SJCRH30 (cell line): ENCODE results near the gene ZNRD2. TPM values are rescaled to one million over a fixed set of nuclear protein-coding genes. Genes with fewer than 3 reads are reported as not detected.
A peak's percentile ranks its signal among the peaks of the same experiment; 100 is the strongest.

Experiments used
- DNase-seq, 2 experiments: peaks; one replicate each; pipeline ENCODE4 v3.0.0-alpha.2; 2015 to 2020
- H3K27ac ChIP-seq: fragments of 250-450 bp; sonication (Bioruptor Pico); 2 replicates; pipeline ENCODE4 v1.5.1; 2020; ENCODE audit warnings: mild to moderate bottlenecking, moderate library complexity
- H3K27me3 ChIP-seq: fragments of 250-450 bp; sonication (Bioruptor Pico); 2 replicates; pipeline ENCODE4 v1.5.1; 2020; ENCODE audit warnings: mild to moderate bottlenecking, moderate library complexity
- H3K36me3 ChIP-seq: fragments of 250-450 bp; sonication (Bioruptor Pico); 2 replicates; pipeline ENCODE4 v1.5.1; 2020; ENCODE audit warnings: mild to moderate bottlenecking, moderate library complexity
- H3K4me1 ChIP-seq: fragments of 250-450 bp; sonication (Bioruptor Pico); 2 replicates; pipeline ENCODE4 v1.5.1; 2020; ENCODE audit warnings: mild to moderate bottlenecking, moderate library complexity
- H3K4me3 ChIP-seq: fragments of 250-450 bp; sonication (Bioruptor Pico); 2 replicates; pipeline ENCODE4 v1.5.1; 2020; ENCODE audit warnings: mild to moderate bottlenecking, moderate library complexity
- H3K9me3 ChIP-seq: fragments of 250-450 bp; sonication (Bioruptor Pico); replicated peaks from 2 replicates; pipeline ENCODE4 v1.5.1; 2020; ENCODE audit warnings: mild to moderate bottlenecking, moderate library complexity
- total RNA-seq: library from RNA; depleted of rRNA; stranded (reverse); fragments of >200 nt; shearing (Covaris generic); gene quantifications from 2 replicates; pipeline ENCODE4 v1.2.3, GENCODE V29; 2014

Gene ZNRD2
- total RNA-seq, 1 experiment from 2014 or later = 32.6 TPM

DNA sequence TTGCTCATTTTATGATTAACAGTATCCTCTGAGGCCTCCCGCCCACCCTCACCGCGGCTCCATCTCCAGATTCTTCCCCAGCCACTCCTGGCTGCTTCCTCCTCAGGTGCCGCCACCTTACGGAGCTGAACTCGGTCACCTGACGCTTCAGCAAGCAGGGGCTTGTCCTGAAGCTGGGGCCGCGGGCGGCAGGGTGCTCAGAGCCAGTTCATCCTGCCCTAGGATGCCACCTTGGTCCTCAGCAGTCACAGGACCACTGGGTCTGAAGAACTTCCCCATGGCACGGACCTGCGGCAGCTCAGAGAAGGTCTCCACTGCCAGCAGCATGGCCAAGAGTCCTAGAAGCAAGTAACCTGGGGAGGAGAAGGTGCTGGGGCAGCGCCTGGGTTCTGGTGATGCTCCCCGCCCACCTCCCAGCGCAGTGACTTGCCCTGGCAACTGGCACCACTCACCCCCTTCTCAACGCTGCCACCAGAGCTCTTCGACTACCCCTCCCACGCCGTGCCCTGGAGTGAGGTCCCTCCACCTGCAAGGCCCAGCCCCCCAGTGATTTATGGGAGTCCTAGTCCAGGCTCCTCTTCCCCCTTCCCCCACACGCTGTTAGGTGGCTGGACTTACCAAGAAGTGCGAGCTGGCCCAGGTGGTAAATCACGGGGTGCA is 22.7 kb downstream of the ZNRD2 start:
- Histone ChIP-seq H3K27ac (no peak overlapping the region), H3K36me3 (no peaks in the 10 kb centered on the region), H3K4me1 (no peaks in the 10 kb centered on the region; the same call in 1 of the 2 replicates), H3K4me3 (no peak overlapping the region), H3K9me3 (no peaks in the 10 kb centered on the region), H3K27me3 (no peaks in the 10 kb centered on the region)
- no peak for DNase-seq

GRCh38 chr11:65593518-65594414 is 23.5 kb downstream of the ZNRD2 start:
- no peaks in the 10 kb centered on the region for H3K4me1 ChIP-seq
- no peaks in the 10 kb centered on the region for H3K27me3 ChIP-seq
- no peak overlapping the region for H3K27ac ChIP-seq
- no peaks in the 10 kb centered on the region for H3K9me3 ChIP-seq
- no peak overlapping the region for H3K4me3 ChIP-seq
- peak; percentile 61 to 66 for DNase-seq
- no peaks in the 10 kb centered on the region for H3K36me3 ChIP-seq

GRCh38 chr11:65595131-65595530 is 24.9 kb downstream of the ZNRD2 start:
- H3K27me3 ChIP-seq = no peaks in the 10 kb centered on the region
- no peaks in the 10 kb centered on the region for H3K36me3 ChIP-seq
- no peak for DNase-seq
- H3K4me1 ChIP-seq = no peaks in the 10 kb centered on the region
- no peaks in the 10 kb centered on the region for H3K9me3 ChIP-seq
- no peak overlapping the region for H3K27ac ChIP-seq
- no peak overlapping the region for H3K4me3 ChIP-seq

- no peak within 1 kb of the TSS for H3K4me3 ChIP-seq
- H3K4me1 ChIP-seq = no peaks in the 10 kb centered on the region
- no peaks in the 10 kb centered on the region for H3K9me3 ChIP-seq
- H3K27me3 ChIP-seq = no peaks in the 10 kb centered on the region
- H3K36me3 ChIP-seq = no peaks in the 10 kb centered on the region
- H3K27ac ChIP-seq = no peak within 1 kb of the TSS
- no peak for DNase-seq
Observed at GRCh38 chr11:65595543-65596281, 25.4 kb downstream of the ZNRD2 start, which contains the start of gene KCNK7. TSS of gene KCNK7 (minus strand) at chr11:65595800. CDS start at chr11:65595772, 28 bp downstream.

DNA sequence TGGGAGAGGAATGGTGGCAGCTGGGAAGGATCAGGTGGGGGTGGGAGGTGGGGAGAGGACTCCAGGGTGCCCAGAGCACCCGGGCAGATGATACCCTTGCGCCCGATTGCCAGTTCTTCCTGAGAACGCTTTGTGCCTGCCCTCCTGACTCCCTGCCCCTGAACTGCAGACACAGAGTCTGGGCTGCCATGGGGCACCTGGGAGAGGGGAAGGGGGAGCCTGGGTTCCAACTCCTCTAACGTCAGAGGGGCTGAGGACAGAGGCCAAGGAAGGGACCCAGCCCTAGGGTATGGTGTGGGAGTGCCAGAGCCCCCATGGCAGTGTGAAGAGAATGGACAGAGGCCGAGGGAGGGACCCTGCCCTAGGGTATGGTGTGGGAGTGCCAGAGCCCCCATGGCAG is 26.2 kb downstream of the ZNRD2 start:
- H3K27me3 ChIP-seq = no peaks in the 10 kb centered on the region
- no peaks in the 10 kb centered on the region for H3K36me3 ChIP-seq
- H3K27ac ChIP-seq = no peak overlapping the region
- no peaks in the 10 kb centered on the region for H3K9me3 ChIP-seq
- H3K4me1 ChIP-seq = no peaks in the 10 kb centered on the region
- no peak overlapping the region for H3K4me3 ChIP-seq
- DNase-seq = no peak

DNA sequence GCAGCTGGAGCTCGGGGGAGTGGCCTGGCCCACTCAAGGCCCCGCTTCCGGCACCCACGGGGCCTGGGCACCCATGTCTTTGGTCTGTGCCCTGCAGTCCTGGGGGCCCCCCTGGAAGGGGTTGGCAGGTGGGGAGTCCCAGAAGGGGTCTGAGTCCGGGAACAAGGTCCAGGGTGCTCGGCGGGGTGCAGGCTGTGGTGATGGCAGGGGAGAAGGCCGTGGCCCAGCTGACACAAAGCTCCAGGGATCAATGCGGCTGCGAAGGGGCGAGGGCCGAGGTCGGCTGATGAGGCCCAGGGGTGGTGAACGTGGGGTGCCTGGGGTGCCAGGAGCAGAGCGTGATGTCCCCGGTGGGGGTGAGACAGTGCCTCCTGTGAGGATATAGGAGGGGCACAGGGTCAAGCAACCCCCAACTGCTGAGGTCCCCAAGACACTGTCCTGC is 28.0 kb downstream of the ZNRD2 start:
- H3K4me1 ChIP-seq = no peaks in the 10 kb centered on the region
- DNase-seq = no peak
- no peaks in the 10 kb centered on the region for H3K9me3 ChIP-seq
- H3K27me3 ChIP-seq = no peaks in the 10 kb centered on the region
- no peaks in the 10 kb centered on the region for H3K36me3 ChIP-seq
- no peak overlapping the region for H3K4me3 ChIP-seq
- no peak overlapping the region for H3K27ac ChIP-seq

- no peak overlapping the region for H3K4me3 ChIP-seq
- DNase-seq = no peak
- H3K27me3 ChIP-seq = no peaks in the 10 kb centered on the region
- H3K36me3 ChIP-seq = no peaks in the 10 kb centered on the region
- H3K4me1 ChIP-seq = no peaks in the 10 kb centered on the region
- H3K9me3 ChIP-seq = no peaks in the 10 kb centered on the region
- no peak overlapping the region for H3K27ac ChIP-seq
Observed at GRCh38 chr11:65599216-65599954, 29.1 kb downstream of the ZNRD2 start.

- Histone ChIP-seq H3K4me1 (no peaks in the 10 kb centered on the region), H3K27ac (no peak overlapping the region), H3K9me3 (no peaks in the 10 kb centered on the region), H3K27me3 (no peaks in the 10 kb centered on the region), H3K4me3 (no peak overlapping the region), H3K36me3 (peaks cover 1% of the 10 kb centered on the region; the same call in 1 of the 2 replicates)
- DNase-seq = no peak
Observed at GRCh38 chr11:65599955-65600246, 29.6 kb downstream of the ZNRD2 start.

DNA sequence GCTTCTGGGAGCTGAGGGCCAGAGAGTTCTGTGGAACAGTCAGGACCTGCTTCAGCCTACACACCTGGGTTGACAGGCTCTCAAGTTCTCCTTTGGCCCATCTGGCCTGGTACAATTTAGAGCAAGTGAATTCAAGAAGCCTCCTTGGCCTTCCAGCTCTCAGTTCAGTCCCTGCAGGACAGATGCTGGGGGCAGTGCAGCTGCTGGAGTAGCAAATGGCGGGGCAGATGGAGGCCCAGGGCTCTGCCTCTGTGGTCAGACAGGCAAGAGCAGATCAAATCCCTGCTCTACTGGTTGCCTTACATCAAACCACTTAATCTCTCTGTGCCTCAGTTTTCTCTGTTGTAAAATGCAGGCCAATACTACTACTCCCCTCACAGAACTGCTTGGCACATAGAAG is 34.0 kb downstream of the ZNRD2 start:
- Histone ChIP-seq H3K9me3 (no peaks in the 10 kb centered on the region), H3K27me3 (no peaks in the 10 kb centered on the region), H3K4me3 (no peak overlapping the region), H3K4me1 (no peaks in the 10 kb centered on the region), H3K36me3 (peaks cover 23% of the 10 kb centered on the region), H3K27ac (no peak overlapping the region)
- DNase-seq = no peak

DNA sequence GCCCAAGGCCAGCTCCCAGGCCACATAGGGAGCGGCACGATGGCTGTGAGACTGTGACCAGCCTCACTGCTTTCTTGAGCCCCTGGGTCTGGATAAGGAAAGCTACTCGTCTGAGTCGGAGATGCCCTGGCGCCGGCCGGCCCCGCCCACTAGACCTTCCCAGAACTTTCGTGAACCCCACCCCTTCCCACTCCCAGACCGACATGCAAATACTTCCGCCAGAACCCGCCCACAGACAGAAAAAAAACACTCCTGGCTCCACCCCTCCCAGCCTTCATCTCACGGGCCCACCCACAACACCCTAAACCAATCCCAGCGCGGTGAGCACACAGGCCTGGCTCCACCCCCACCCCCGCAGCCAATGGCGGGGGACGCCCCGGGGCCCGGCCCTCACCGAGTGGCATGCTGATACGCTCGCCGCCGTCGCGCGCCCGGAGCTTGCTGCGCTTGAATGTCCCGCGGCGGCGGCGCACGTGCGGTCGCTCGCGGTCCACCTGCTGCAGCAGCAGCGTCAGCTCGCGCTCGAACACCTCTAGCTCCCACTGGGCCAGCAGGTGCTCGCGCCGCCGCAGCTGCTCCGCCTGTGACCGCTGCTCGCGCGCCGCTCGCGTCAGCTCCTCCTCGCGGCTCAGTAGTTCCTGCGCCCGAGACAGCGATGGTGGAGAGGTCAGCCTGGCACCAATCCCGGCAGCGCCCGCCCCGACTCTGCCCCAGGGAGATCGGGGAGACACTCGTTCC is 36.8 kb downstream of the ZNRD2 start:
- DNase-seq = peak; percentile 86 to 87
- peaks cover 23% of the 10 kb centered on the region for H3K36me3 ChIP-seq
- H3K4me1 ChIP-seq = no peaks in the 10 kb centered on the region
- H3K9me3 ChIP-seq = no peaks in the 10 kb centered on the region
- peak overlapping the region; percentile 38 for H3K4me3 ChIP-seq
- no peaks in the 10 kb centered on the region for H3K27me3 ChIP-seq
- H3K27ac ChIP-seq = no peak overlapping the region

GRCh38 chr11:65607614-65608426 is 37.5 kb downstream of the ZNRD2 start:
- Histone ChIP-seq H3K27me3 (no peaks in the 10 kb centered on the region), H3K4me3 (peak overlapping the region; percentile 38), H3K9me3 (no peaks in the 10 kb centered on the region), H3K4me1 (no peaks in the 10 kb centered on the region), H3K27ac (no peak overlapping the region), H3K36me3 (peaks cover 23% of the 10 kb centered on the region)
- no peak for DNase-seq

- no peak for DNase-seq
- H3K9me3 ChIP-seq = no peaks in the 10 kb centered on the region
- no peak overlapping the region for H3K27ac ChIP-seq
- H3K4me1 ChIP-seq = no peaks in the 10 kb centered on the region
- H3K27me3 ChIP-seq = no peaks in the 10 kb centered on the region
- H3K4me3 ChIP-seq = no peak overlapping the region
- peaks cover 23% of the 10 kb centered on the region for H3K36me3 ChIP-seq
Observed at GRCh38 chr11:65609229-65609628, 39.0 kb downstream of the ZNRD2 start.

DNA sequence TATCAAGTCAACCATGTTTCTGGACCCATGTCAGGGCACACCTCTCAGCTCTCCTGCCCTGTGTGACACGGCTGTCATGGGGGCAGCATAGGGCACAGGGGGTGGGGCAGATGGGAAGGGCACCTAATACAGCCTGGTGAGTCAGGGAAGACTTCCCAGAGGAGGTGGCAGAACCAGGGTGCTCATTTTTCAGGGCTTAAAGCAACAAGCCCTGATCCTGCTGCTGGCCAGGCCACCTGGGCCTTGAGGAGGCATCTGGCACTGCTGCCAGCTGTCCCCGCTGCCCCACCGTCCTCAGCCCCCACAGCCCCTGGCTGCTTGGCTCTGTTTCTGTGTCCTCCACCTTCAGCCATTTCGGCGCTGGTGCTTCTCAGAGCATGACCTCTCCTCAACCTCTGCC is 39.4 kb downstream of the ZNRD2 start:
- H3K27ac ChIP-seq = no peak overlapping the region
- DNase-seq = no peak
- no peaks in the 10 kb centered on the region for H3K27me3 ChIP-seq
- peaks cover 23% of the 10 kb centered on the region for H3K36me3 ChIP-seq
- H3K9me3 ChIP-seq = no peaks in the 10 kb centered on the region
- H3K4me3 ChIP-seq = no peak overlapping the region
- H3K4me1 ChIP-seq = no peaks in the 10 kb centered on the region
